A549 (cell line): ENCODE data around the gene ADGRL3.
A peak's percentile ranks its signal among the peaks of the same experiment; 100 is the strongest.

Experiments used
- BHLHE40 ChIP-seq: IDR thresholded peaks from 2 replicates; pipeline ENCODE4 v1.6.1; 2012; ENCODE audit warnings: low read depth, low read length, inconsistent platforms
- EP300 ChIP-seq, 2 experiments: fragments of >200 bp; sonication (Bioruptor Twin); formaldehyde crosslinking; IDR thresholded peaks; 2 replicates in 1 of 2; 3 replicates in 1 of 2; pipeline ENCODE4 v1.6.1; 2016 to 2017
- MAFK ChIP-seq: fragments of 450-650 bp; IDR thresholded peaks from 2 replicates; pipeline ENCODE4 v1.6.1; 2014; ENCODE audit not compliant: partially characterized antibody
- RAD21 ChIP-seq, 2 experiments: fragments of >200 bp in 1 of 2; sonication (Bioruptor Twin) in 1 of 2; formaldehyde crosslinking in 1 of 2; IDR thresholded peaks in 1 of 2; conservative IDR thresholded peaks in 1 of 2; 2 replicates in 1 of 2; 3 replicates in 1 of 2; pipeline ENCODE4 v1.6.1; 2012 to 2018; ENCODE audit warnings: inconsistent platforms in 1 of 2
- TF ChIP-seq, protein P1 (sequence below): fragments of 200-600 bp; sonication (generic); IDR thresholded peaks from 2 replicates; pipeline ENCODE4 v1.6.1; 2016; ENCODE audit warnings: antibody characterized with exemption, mild to moderate bottlenecking, moderate library complexity
- TF ChIP-seq, protein P2 (sequence below): fragments of >200 bp; sonication (Bioruptor Twin); formaldehyde crosslinking; IDR thresholded peaks from 3 replicates; pipeline ENCODE4 v1.5.1; 2016
- TF ChIP-seq, protein P3 (sequence below): IDR thresholded peaks from 2 replicates; pipeline ENCODE4 v1.6.1; 2012
- TF ChIP-seq, protein P4 (sequence below): fragments of 250-450 bp; sonication (Bioruptor Pico); IDR thresholded peaks from 2 replicates; pipeline ENCODE4 v1.5.0; 2021; ENCODE audit warnings: mild to moderate bottlenecking, moderate library complexity, borderline replicate concordance

DNA sequence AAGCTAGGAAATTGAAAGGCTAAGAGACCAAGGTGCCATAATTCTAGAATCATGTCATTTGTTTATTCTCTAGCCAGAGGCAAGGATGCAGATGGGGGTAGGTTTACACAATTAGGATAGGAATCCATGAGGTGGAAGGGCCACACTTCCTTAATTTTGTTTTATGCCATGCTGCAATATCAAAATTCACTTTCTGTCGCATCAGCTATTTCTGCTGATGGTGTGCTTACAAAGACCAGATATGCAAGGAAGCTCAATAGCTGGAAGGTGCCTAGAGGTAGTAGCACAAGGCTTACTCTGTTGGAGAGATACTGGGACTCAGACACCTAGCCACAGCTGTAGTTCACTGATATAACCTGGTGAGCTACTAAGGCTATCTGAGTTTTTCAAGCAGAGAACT lies 328.5 kb downstream of the ADGRL3 start:
- TF ChIP-seq, protein P1, sequence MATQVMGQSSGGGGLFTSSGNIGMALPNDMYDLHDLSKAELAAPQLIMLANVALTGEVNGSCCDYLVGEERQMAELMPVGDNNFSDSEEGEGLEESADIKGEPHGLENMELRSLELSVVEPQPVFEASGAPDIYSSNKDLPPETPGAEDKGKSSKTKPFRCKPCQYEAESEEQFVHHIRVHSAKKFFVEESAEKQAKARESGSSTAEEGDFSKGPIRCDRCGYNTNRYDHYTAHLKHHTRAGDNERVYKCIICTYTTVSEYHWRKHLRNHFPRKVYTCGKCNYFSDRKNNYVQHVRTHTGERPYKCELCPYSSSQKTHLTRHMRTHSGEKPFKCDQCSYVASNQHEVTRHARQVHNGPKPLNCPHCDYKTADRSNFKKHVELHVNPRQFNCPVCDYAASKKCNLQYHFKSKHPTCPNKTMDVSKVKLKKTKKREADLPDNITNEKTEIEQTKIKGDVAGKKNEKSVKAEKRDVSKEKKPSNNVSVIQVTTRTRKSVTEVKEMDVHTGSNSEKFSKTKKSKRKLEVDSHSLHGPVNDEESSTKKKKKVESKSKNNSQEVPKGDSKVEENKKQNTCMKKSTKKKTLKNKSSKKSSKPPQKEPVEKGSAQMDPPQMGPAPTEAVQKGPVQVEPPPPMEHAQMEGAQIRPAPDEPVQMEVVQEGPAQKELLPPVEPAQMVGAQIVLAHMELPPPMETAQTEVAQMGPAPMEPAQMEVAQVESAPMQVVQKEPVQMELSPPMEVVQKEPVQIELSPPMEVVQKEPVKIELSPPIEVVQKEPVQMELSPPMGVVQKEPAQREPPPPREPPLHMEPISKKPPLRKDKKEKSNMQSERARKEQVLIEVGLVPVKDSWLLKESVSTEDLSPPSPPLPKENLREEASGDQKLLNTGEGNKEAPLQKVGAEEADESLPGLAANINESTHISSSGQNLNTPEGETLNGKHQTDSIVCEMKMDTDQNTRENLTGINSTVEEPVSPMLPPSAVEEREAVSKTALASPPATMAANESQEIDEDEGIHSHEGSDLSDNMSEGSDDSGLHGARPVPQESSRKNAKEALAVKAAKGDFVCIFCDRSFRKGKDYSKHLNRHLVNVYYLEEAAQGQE: no peak
- TF ChIP-seq RAD21 (conservative IDR thresholded peaks at IDR 0.05 in 1 of 2, IDR thresholded peaks at IDR 0.05 in 1 of 2) (no peak), EP300 (IDR thresholded peaks at IDR 0.05) (no peak), MAFK (peak; percentile 71), BHLHE40 (no peak)
- TF ChIP-seq, protein P2, sequence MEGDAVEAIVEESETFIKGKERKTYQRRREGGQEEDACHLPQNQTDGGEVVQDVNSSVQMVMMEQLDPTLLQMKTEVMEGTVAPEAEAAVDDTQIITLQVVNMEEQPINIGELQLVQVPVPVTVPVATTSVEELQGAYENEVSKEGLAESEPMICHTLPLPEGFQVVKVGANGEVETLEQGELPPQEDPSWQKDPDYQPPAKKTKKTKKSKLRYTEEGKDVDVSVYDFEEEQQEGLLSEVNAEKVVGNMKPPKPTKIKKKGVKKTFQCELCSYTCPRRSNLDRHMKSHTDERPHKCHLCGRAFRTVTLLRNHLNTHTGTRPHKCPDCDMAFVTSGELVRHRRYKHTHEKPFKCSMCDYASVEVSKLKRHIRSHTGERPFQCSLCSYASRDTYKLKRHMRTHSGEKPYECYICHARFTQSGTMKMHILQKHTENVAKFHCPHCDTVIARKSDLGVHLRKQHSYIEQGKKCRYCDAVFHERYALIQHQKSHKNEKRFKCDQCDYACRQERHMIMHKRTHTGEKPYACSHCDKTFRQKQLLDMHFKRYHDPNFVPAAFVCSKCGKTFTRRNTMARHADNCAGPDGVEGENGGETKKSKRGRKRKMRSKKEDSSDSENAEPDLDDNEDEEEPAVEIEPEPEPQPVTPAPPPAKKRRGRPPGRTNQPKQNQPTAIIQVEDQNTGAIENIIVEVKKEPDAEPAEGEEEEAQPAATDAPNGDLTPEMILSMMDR: no peak
- TF ChIP-seq, protein P3, sequence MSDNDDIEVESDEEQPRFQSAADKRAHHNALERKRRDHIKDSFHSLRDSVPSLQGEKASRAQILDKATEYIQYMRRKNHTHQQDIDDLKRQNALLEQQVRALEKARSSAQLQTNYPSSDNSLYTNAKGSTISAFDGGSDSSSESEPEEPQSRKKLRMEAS: no peak
- TF ChIP-seq, protein P4, sequence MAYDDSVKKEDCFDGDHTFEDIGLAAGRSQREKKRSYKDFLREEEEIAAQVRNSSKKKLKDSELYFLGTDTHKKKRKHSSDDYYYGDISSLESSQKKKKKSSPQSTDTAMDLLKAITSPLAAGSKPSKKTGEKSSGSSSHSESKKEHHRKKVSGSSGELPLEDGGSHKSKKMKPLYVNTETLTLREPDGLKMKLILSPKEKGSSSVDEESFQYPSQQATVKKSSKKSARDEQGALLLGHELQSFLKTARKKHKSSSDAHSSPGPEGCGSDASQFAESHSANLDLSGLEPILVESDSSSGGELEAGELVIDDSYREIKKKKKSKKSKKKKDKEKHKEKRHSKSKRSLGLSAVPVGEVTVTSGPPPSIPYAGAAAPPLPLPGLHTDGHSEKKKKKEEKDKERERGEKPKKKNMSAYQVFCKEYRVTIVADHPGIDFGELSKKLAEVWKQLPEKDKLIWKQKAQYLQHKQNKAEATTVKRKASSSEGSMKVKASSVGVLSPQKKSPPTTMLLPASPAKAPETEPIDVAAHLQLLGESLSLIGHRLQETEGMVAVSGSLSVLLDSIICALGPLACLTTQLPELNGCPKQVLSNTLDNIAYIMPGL (CRISPR knock-in tag): no peak
